Trophoblast cell (in vitro differentiated cells and primary cell): ENCODE measurements around the gene RNF19B.

Source experiments
- DNase-seq, 2 donors: peaks; one replicate each; pipeline ENCODE4 v3.0.0-alpha.2; 2016
- H2AFZ ChIP-seq: 2 replicates; pipeline ENCODE4 v1.6.1; 2013; ENCODE audit warnings: low read length, moderate library complexity, mild to moderate bottlenecking; ENCODE audit not compliant: insufficient read depth, poor library complexity
- H2AK5ac ChIP-seq: 2 replicates; pipeline ENCODE4 v1.6.1; 2013; ENCODE audit warnings: mild to moderate bottlenecking, low read length
- H2BK120ac ChIP-seq: 2 replicates; pipeline ENCODE4 v1.6.1; 2013; ENCODE audit warnings: low read length, mild to moderate bottlenecking, moderate library complexity; ENCODE audit not compliant: insufficient read depth, poor library complexity
- H2BK12ac ChIP-seq: 2 replicates; pipeline ENCODE4 v1.6.1; 2013; ENCODE audit warnings: mild to moderate bottlenecking, low read length, moderate library complexity
- H2BK5ac ChIP-seq: 2 replicates; pipeline ENCODE4 v1.6.1; 2013; ENCODE audit warnings: low read length, low read depth, moderate library complexity, mild to moderate bottlenecking; ENCODE audit not compliant: poor library complexity
- H3K14ac ChIP-seq: 2 replicates; pipeline ENCODE4 v1.6.1; 2013; ENCODE audit warnings: mild to moderate bottlenecking, low read length
- H3K18ac ChIP-seq: 2 replicates; pipeline ENCODE4 v1.6.1; 2013; ENCODE audit warnings: mild to moderate bottlenecking, low read length
- H3K23ac ChIP-seq: 2 replicates; pipeline ENCODE4 v1.6.1; 2013; ENCODE audit warnings: low read length
- H3K27ac ChIP-seq: 2 replicates; pipeline ENCODE4 v1.5.1; 2013; ENCODE audit warnings: low read depth, mild to moderate bottlenecking, inconsistent platforms, low read length, moderate library complexity
- H3K27me3 ChIP-seq: 2 replicates; pipeline ENCODE4 v1.6.1; 2013; ENCODE audit warnings: inconsistent platforms, mild to moderate bottlenecking, low read length, moderate library complexity; ENCODE audit not compliant: insufficient read depth
- H3K36me3 ChIP-seq, 2 experiments: 1 replicate in 1 of 2; 2 replicates in 1 of 2; pipeline ENCODE4 v1.6.1; 2013; ENCODE audit warnings: low read length in 2 of 2, mild to moderate bottlenecking in 2 of 2, moderate library complexity in 1 of 2; ENCODE audit not compliant: insufficient read depth in 2 of 2, control insufficient read depth in 1 of 2
- H3K4ac ChIP-seq: 2 replicates; pipeline ENCODE4 v1.6.1; 2013; ENCODE audit warnings: low read depth, mild to moderate bottlenecking, low read length, moderate library complexity
- H3K4me1 ChIP-seq, 2 experiments: 1 replicate in 1 of 2; 2 replicates in 1 of 2; pipeline ENCODE4 v1.6.1; 2013; ENCODE audit warnings: low read length in 2 of 2, mild to moderate bottlenecking in 2 of 2, moderate library complexity in 1 of 2; ENCODE audit not compliant: insufficient read depth in 2 of 2, control insufficient read depth in 1 of 2
- H3K4me2 ChIP-seq: 2 replicates; pipeline ENCODE4 v1.6.1; 2013; ENCODE audit warnings: inconsistent platforms, mild to moderate bottlenecking, low read length, moderate library complexity
- H3K4me3 ChIP-seq: 2 replicates; pipeline ENCODE4 v1.5.1; 2013; ENCODE audit warnings: mild to moderate bottlenecking, low read depth, low read length, inconsistent platforms
- H3K79me1 ChIP-seq: one replicate; pipeline ENCODE4 v1.6.1; 2013; ENCODE audit warnings: low read length
- H3K79me2 ChIP-seq: 2 replicates; pipeline ENCODE4 v1.6.1; 2013; ENCODE audit warnings: low read length, mild to moderate bottlenecking; ENCODE audit not compliant: control insufficient read depth, insufficient read depth, poor library complexity
- H3K9ac ChIP-seq: 2 replicates; pipeline ENCODE4 v1.6.1; 2013; ENCODE audit warnings: mild to moderate bottlenecking, low read length
- H3K9me3 ChIP-seq: 2 replicates; pipeline ENCODE4 v1.6.1; 2013; ENCODE audit warnings: low read depth, mild to moderate bottlenecking, control low read depth, inconsistent platforms, low read length; ENCODE audit not compliant: insufficient read depth
- H4K12ac ChIP-seq: 2 replicates; pipeline ENCODE4 v1.6.1; 2013; ENCODE audit warnings: low read depth, mild to moderate bottlenecking, low read length, moderate library complexity
- H4K8ac ChIP-seq: 2 replicates; pipeline ENCODE4 v1.6.1; 2013; ENCODE audit warnings: low read depth, mild to moderate bottlenecking, low read length, moderate library complexity
- H4K91ac ChIP-seq: one replicate; pipeline ENCODE4 v1.6.1; 2013; ENCODE audit warnings: low read depth, mild to moderate bottlenecking, low read length, moderate library complexity
- WGBS: extraction: QIAGEN DNeasy Blood & Tissue Kit; methylation state at CpG from one replicate; pipeline ENCODE4 v1.1.7; 2013; ENCODE audit warnings: missing lambda C conversion rate; ENCODE audit not compliant: insufficient read length, insufficient coverage; ENCODE audit errors: extremely low coverage; 5-methylcytosine and 5-hydroxymethylcytosine counted together

RNF19B gene

GRCh38 chr1:32939655-32940371 is 24.8 kb downstream of the RNF19B start:
- no peak overlapping the region for H3K18ac ChIP-seq
- H3K27me3 ChIP-seq: no peaks in the 10 kb centered on the region
- no peak overlapping the region for H2BK5ac ChIP-seq
- H2BK120ac ChIP-seq: no peak overlapping the region
- peaks cover 30 to 45% of the 10 kb centered on the region in 2 experiments for H3K36me3 ChIP-seq
- H3K4me2 ChIP-seq: no peak overlapping the region
- no peak overlapping the region for H3K4ac ChIP-seq
- no peaks in the 10 kb centered on the region for H3K79me2 ChIP-seq
- no peak overlapping the region for H4K91ac ChIP-seq
- H3K4me1 ChIP-seq: peaks cover 0 to 2% of the 10 kb centered on the region in 2 experiments
- peak overlapping the region; percentile 3 for H3K23ac ChIP-seq
- no peak overlapping the region for H2BK12ac ChIP-seq
- no peak for DNase-seq
- no peak overlapping the region for H3K9ac ChIP-seq
- no peak overlapping the region for H4K12ac ChIP-seq
- no CpG with 5 or more reads among the region's 4 CpGs for WGBS
- H3K27ac ChIP-seq: no peak overlapping the region
- H3K79me1 ChIP-seq: peaks cover 1% of the 10 kb centered on the region
- H2AK5ac ChIP-seq: no peak overlapping the region
- no peak overlapping the region for H4K8ac ChIP-seq
- no peak overlapping the region for H2AFZ ChIP-seq
- no peaks in the 10 kb centered on the region for H3K9me3 ChIP-seq
- no peak overlapping the region for H3K4me3 ChIP-seq
- H3K14ac ChIP-seq: no peak overlapping the region

DNA sequence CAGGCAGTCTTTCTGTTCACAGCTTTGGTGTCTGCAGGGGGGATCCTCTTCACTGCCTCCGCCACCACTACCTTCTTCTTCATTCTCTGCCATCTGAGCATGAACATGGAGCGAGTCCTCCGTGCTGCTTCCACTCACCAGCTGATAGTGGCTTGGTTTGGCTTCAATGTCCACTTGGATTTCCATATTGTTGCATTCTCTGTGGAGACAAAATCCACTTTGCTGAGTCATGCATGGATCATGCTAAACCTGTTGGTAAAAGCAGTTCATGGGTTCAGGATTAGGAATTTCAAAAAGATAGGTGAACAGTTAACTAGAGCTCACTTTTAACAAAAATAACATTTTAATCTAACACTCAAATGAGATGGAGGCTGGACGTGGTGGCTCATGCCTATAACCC is 27.5 kb downstream of the RNF19B start:
- no peak overlapping the region for H3K14ac ChIP-seq
- H2BK12ac ChIP-seq: no peak overlapping the region
- H3K27ac ChIP-seq: no peak overlapping the region
- H3K79me2 ChIP-seq: no peaks in the 10 kb centered on the region
- no peak overlapping the region for H2AFZ ChIP-seq
- H4K8ac ChIP-seq: no peak overlapping the region
- peaks cover 4% of the 10 kb centered on the region for H3K79me1 ChIP-seq
- no peak overlapping the region for H3K4me2 ChIP-seq
- no CpG with 5 or more reads among the region's 4 CpGs for WGBS
- H3K36me3 ChIP-seq: peaks cover 20 to 32% of the 10 kb centered on the region in 2 experiments
- no peak overlapping the region for H3K9ac ChIP-seq
- H2AK5ac ChIP-seq: no peak overlapping the region
- no peak for DNase-seq
- no peak overlapping the region for H4K12ac ChIP-seq
- no peaks in the 10 kb centered on the region for H3K27me3 ChIP-seq
- H2BK5ac ChIP-seq: no peak overlapping the region
- H3K23ac ChIP-seq: no peak overlapping the region
- no peak overlapping the region for H3K4me3 ChIP-seq
- peaks cover 2 to 4% of the 10 kb centered on the region in 2 experiments for H3K4me1 ChIP-seq
- no peak overlapping the region for H3K4ac ChIP-seq
- no peak overlapping the region for H3K18ac ChIP-seq
- H3K9me3 ChIP-seq: no peaks in the 10 kb centered on the region
- H4K91ac ChIP-seq: no peak overlapping the region
- H2BK120ac ChIP-seq: no peak overlapping the region

GRCh38 chr1:32934535-32934934 is 30.1 kb downstream of the RNF19B start:
- no CpG with 5 or more reads among the region's 10 CpGs for WGBS
- H2BK5ac ChIP-seq: peak overlapping the region; percentile 87
- no peak overlapping the region for H3K4me2 ChIP-seq

DNA sequence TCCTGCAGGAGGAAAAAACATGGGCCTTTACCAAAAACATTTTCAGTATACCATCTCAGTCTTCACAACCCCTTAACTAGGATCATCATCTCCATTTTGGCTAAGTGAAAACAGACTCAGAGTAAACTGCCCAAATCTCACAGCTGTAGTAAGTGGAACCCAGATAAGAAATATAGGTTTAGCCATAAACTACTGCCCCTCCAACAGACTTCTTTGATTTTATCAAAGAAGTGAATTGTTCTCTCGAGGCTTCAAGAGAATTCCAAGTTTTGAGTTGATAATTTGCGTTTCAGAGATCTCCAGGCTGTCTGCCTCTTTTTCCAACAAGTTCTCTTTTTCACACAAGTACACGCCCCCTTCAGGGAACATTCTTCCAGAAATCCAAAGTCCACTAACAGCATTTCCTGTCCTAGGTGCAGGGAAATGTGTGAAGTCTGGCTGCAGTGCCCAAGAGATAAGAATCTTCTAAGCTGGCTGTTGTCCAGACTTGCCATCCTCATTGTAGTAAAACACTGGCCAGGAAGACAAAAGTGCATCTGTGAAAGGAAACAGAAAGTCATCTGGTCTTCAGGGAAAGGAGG is 30.8 kb downstream of the RNF19B start:
- no peaks in the 10 kb centered on the region for H3K27me3 ChIP-seq
- no peak overlapping the region for H3K9ac ChIP-seq
- H3K79me1 ChIP-seq: peaks cover 5% of the 10 kb centered on the region
- H2BK120ac ChIP-seq: no peak overlapping the region
- no peak overlapping the region for H3K14ac ChIP-seq
- H2AK5ac ChIP-seq: no peak overlapping the region
- H3K36me3 ChIP-seq: peaks cover 12 to 14% of the 10 kb centered on the region in 2 experiments
- no peaks in the 10 kb centered on the region for H3K9me3 ChIP-seq
- no peak overlapping the region for H2BK5ac ChIP-seq
- no peaks in the 10 kb centered on the region for H3K79me2 ChIP-seq
- no peak overlapping the region for H4K12ac ChIP-seq
- no peak overlapping the region for H4K8ac ChIP-seq
- no peak overlapping the region for H3K23ac ChIP-seq
- H3K4ac ChIP-seq: no peak overlapping the region
- no peak overlapping the region for H2AFZ ChIP-seq
- WGBS: no CpG with 5 or more reads among the region's 3 CpGs
- H3K27ac ChIP-seq: peak overlapping the region; percentile 90
- H4K91ac ChIP-seq: no peak overlapping the region
- no peak overlapping the region for H2BK12ac ChIP-seq
- H3K4me3 ChIP-seq: no peak overlapping the region
- peaks cover 4 to 9% of the 10 kb centered on the region in 2 experiments for H3K4me1 ChIP-seq
- H3K4me2 ChIP-seq: peak overlapping the region; percentile 37
- H3K18ac ChIP-seq: no peak overlapping the region
- peak; percentile 21 to 40 for DNase-seq

More at GRCh38 chr1:32934535-32934934, 30.1 kb downstream of the RNF19B start:
- Histone ChIP-seq H3K14ac (no peak overlapping the region), H2AK5ac (no peak overlapping the region), H4K12ac (no peak overlapping the region), H3K4me1 (peaks cover 2 to 4% of the 10 kb centered on the region in 2 experiments), H2AFZ (no peak overlapping the region), H2BK120ac (peak overlapping the region; percentile 58), H4K91ac (no peak overlapping the region), H3K9me3 (no peaks in the 10 kb centered on the region), H3K79me2 (no peaks in the 10 kb centered on the region), H4K8ac (peak overlapping the region; percentile 47), H3K36me3 (peaks cover 12 to 14% of the 10 kb centered on the region in 2 experiments), H3K27ac (peak overlapping the region; percentile 86), H3K18ac (no peak overlapping the region), H3K9ac (no peak overlapping the region), H3K27me3 (no peaks in the 10 kb centered on the region), H3K4me3 (no peak overlapping the region), H2BK12ac (peak overlapping the region; percentile 36), H3K79me1 (peaks cover 4% of the 10 kb centered on the region), H3K4ac (no peak overlapping the region), H3K23ac (no peak overlapping the region)
- no peak for DNase-seq
